Small intestine (tissue), 16 donors: Measurements from ENCODE around the gene MRPS6. TPM values are rescaled to one million over a fixed set of nuclear protein-coding genes. Genes with fewer than 3 reads are reported as not detected.
A peak's percentile ranks its signal among the peaks of the same experiment; 100 is the strongest.

ENCODE experiments used
- DNase-seq, 2 donors: peaks; one replicate each; pipeline versions ENCODE4 v3.0.0 to v3.0.0-alpha.2; 2013
- FAIRE-seq: peaks from 2 replicates; lab custom pipeline; 2012; peaks lifted over from hg19 to GRCh38; lab: Jason Lieb, UNC
- H3K27ac ChIP-seq, 3 donors: one replicate each; pipeline ENCODE4 v1.5.1; 2013; ENCODE audit warnings: low read length in 2 of 3, mild to moderate bottlenecking in 2 of 3, control low read depth in 1 of 3, inconsistent platforms in 1 of 3, low read depth in 1 of 3, moderate library complexity in 1 of 3
- H3K27me3 ChIP-seq, 3 donors: one replicate each; pipeline ENCODE4 v1.6.1; 2013; ENCODE audit warnings: low read length in 3 of 3, inconsistent platforms in 1 of 3; ENCODE audit not compliant: control insufficient read depth in 3 of 3, insufficient read depth in 3 of 3
- H3K36me3 ChIP-seq, 3 donors: one replicate each; pipeline ENCODE4 v1.6.1; 2013; ENCODE audit warnings: low read length in 3 of 3, inconsistent platforms in 1 of 3, low read depth in 1 of 3, mild to moderate bottlenecking in 1 of 3, moderate library complexity in 1 of 3; ENCODE audit not compliant: control insufficient read depth in 3 of 3, insufficient read depth in 2 of 3
- H3K4me1 ChIP-seq, 3 donors: one replicate each; pipeline ENCODE4 v1.6.1; 2013; ENCODE audit warnings: low read length in 2 of 3, inconsistent platforms in 1 of 3, low read depth in 1 of 3, mild to moderate bottlenecking in 1 of 3, moderate library complexity in 1 of 3; ENCODE audit not compliant: control insufficient read depth in 3 of 3, insufficient read depth in 2 of 3
- H3K4me3 ChIP-seq, 3 donors: one replicate each; pipeline ENCODE4 v1.5.1; 2013; ENCODE audit warnings: low read length in 3 of 3, control low read depth in 1 of 3, inconsistent platforms in 1 of 3, low read depth in 1 of 3, mild to moderate bottlenecking in 1 of 3, moderate library complexity in 1 of 3
- H3K9me3 ChIP-seq, 2 donors: one replicate each; pipeline ENCODE4 v1.6.1; 2013; ENCODE audit warnings: low read depth in 1 of 2, low read length in 1 of 2; ENCODE audit not compliant: control insufficient read depth in 2 of 2, insufficient read depth in 1 of 2
- WGBS, 3 donors: extraction: QIAGEN DNeasy Blood & Tissue Kit; methylation state at CpG; one replicate each; pipeline ENCODE4 v1.1.7; 2013; 5-methylcytosine and 5-hydroxymethylcytosine counted together
- long read RNA-seq, 10 donors: transcript quantifications; one replicate each; lab custom pipeline, GENCODE V29; 2026
- polyA plus RNA-seq, 4 donors: library from polyadenylated mRNA; stranded (reverse) in 3 of 4; unstranded in 1 of 4; fragments of 200-250 nt in 3 of 4; fragments of 120-200 nt in 1 of 4; gene quantifications; one replicate each; pipeline versions ENCODE4 v1.2.1 to v1.2.3, GENCODE V29; 2013
- donor health status: healthy with polysubstance abuse.
- donor health status: control.
- donor health status: control.
- donor health status: Bipolar disorder and iron deficiency.
- donor health status: healthy.

MRPS6 gene
- 100 to 1,000 TPM in 1 of 4 donors, 10 to 100 TPM in 3; 47.0 to 118 (median 58.8) TPM for polyA plus RNA-seq
- long read RNA-seq, donor 1, transcript MRPS6-204 (2 exons, 3,934 nt), result minor isoform, 18 of 224 reads
- long read RNA-seq, donor 1, transcript MRPS6-201 (3 exons, 990 nt), result major isoform, 187 of 224 reads
- long read RNA-seq, donor 1, partial matches to known transcripts, result 5 of 224 reads
- long read RNA-seq, donor 1, other reads (novel, unspliced or antisense), result 12 of 224 reads
- long read RNA-seq, donor 2, transcript MRPS6-201 (3 exons, 990 nt), result major isoform, 52 of 56 reads
- long read RNA-seq, donor 2, partial matches to known transcripts, result 0 of 56 reads
- long read RNA-seq, donor 2, other reads (novel, unspliced or antisense), result 0 of 56 reads
- long read RNA-seq, donor 3, transcript MRPS6-204 (2 exons, 3,934 nt), result minor isoform, 10 of 98 reads
- long read RNA-seq, donor 3, transcript MRPS6-201 (3 exons, 990 nt), result major isoform, 72 of 98 reads
- long read RNA-seq, donor 3, partial matches to known transcripts, result 15 of 98 reads
- long read RNA-seq, donor 3, other reads (novel, unspliced or antisense), result 0 of 98 reads
- long read RNA-seq, donor 4, partial matches to known transcripts, result 0 of 3 reads
- long read RNA-seq, donor 4, other reads (novel, unspliced or antisense), result 0 of 3 reads
- long read RNA-seq, donor 5, transcript MRPS6-201 (3 exons, 990 nt), result major isoform, 16 of 19 reads
- long read RNA-seq, donor 5, partial matches to known transcripts, result 0 of 19 reads
- long read RNA-seq, donor 5, other reads (novel, unspliced or antisense), result 0 of 19 reads
- long read RNA-seq, donor 6, transcript MRPS6-201 (3 exons, 990 nt), result major isoform, 107 of 118 reads
- long read RNA-seq, donor 6, transcript MRPS6-204 (2 exons, 3,934 nt), result minor isoform, 11 of 118 reads
- long read RNA-seq, donor 6, partial matches to known transcripts, result 0 of 118 reads
- long read RNA-seq, donor 6, other reads (novel, unspliced or antisense), result 0 of 118 reads
- long read RNA-seq, donor 7, transcript MRPS6-201 (3 exons, 990 nt), result major isoform, 160 of 175 reads
- long read RNA-seq, donor 7, transcript MRPS6-204 (2 exons, 3,934 nt), result minor isoform, 10 of 175 reads
- long read RNA-seq, donor 7, partial matches to known transcripts, result 0 of 175 reads
- long read RNA-seq, donor 7, other reads (novel, unspliced or antisense), result 5 of 175 reads
- long read RNA-seq, donor 8, transcript MRPS6-201 (3 exons, 990 nt), result major isoform, 7 of 7 reads
- long read RNA-seq, donor 8, partial matches to known transcripts, result 0 of 7 reads
- long read RNA-seq, donor 8, other reads (novel, unspliced or antisense), result 0 of 7 reads
- long read RNA-seq, donor 9, transcript MRPS6-201 (3 exons, 990 nt), result major isoform, 20 of 24 reads
- long read RNA-seq, donor 9, partial matches to known transcripts, result 0 of 24 reads
- long read RNA-seq, donor 9, other reads (novel, unspliced or antisense), result 0 of 24 reads
- long read RNA-seq, donor 10, transcript MRPS6-201 (3 exons, 990 nt), result major isoform, 79 of 94 reads
- long read RNA-seq, donor 10, transcript MRPS6-204 (2 exons, 3,934 nt), result minor isoform, 14 of 94 reads
- long read RNA-seq, donor 10, partial matches to known transcripts, result 0 of 94 reads
- long read RNA-seq, donor 10, other reads (novel, unspliced or antisense), result 0 of 94 reads

- Histone ChIP-seq H3K27ac (peak within 1 kb of the TSS; percentile 79 to 93 (median 90)), H3K4me3 (peak within 1 kb of the TSS; percentile 80 to 87 (median 81)), H3K27me3 (no peaks in the 10 kb centered on the region), H3K4me1 (peaks cover 0 to 9% (median 9%) of the 10 kb centered on the region in 3 donors), H3K36me3 (no peaks in the 10 kb centered on the region), H3K9me3 (no peaks in the 10 kb centered on the region)
- FAIRE-seq, result no peak
- peak; percentile 78 to 93 for DNase-seq
- 1% methylated on average over 19 to 104 of the region's 104 CpGs for WGBS, 3 donors
Measured at GRCh38 chr21:34073032-34073748, at the start of gene MRPS6, which contains the start of gene SLC5A3. Gene MRPS6, plus strand, starts transcription at chr21:34073578. Its CDS starts 123 bp downstream, at chr21:34073701. Gene SLC5A3, plus strand, starts transcription at chr21:34073578. Its CDS starts 21,621 bp downstream, at chr21:34095199.

DNA sequence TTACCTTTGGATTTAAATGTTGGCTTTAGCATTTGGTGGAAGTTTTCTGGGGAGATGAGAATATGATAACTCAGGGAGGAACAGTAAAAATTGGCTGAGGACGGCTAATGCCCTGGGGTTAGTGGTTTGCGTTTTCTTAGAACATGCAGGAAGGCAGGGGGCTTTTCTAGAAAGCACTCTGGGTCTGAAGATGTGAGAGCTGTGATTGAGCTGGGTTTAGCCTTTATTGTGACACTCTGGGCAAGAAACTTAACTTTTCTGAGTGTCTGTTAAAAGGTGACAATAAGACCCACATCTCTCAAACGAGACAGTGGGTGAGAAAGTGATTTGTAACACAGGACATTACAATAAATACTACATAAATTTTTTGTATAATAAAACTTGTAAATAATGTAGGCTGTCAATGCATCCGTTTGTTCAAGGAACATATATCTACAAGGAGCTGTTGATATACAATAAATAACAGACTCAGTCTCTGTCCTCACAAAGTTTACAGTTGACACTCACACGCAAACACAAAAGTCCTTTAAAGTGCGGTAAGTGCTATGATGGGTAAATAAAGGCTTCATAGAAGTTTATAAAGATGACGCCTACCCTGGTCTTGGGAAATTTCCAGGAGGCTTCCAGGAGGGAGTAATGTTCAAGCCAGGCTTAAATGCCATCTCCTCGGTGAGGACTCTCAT is 49.5 kb upstream of the MRPS6 start:
- no peak for FAIRE-seq

DNA sequence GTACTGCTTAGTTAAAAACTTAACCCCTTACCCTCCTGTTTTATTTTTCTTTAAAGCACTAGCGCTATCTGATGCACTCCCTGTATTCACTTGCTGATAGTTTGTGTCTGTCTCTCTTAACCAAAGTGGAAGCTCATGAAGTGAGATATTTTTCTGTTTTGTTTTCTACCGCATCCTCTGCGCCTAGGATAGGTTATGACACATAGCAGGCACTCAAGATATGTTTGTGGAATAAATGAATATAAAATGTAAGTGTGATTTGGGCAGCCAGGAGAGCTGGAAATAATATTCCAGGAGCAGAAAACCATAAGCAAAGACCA is 49.0 kb upstream of the MRPS6 start:
- Histone ChIP-seq H3K27me3 (no peaks in the 10 kb centered on the region), H3K4me3 (no peak overlapping the region), H3K9me3 (peaks cover 0 to 9% of the 10 kb centered on the region in 2 donors), H3K27ac (no peak overlapping the region), H3K4me1 (peaks cover 0 to 11% (median 3%) of the 10 kb centered on the region in 3 donors), H3K36me3 (no peaks in the 10 kb centered on the region)
- no peak for FAIRE-seq
- 78 to 99% (median 90%) methylated on average over 3 of the region's 3 CpGs for WGBS, 3 donors
- no peak for DNase-seq

More for the DNA sequence above, 49.5 kb upstream of the MRPS6 start:
- 70 to 81% (median 78%) methylated on average over 8 of the region's 8 CpGs for WGBS, 3 donors
- peaks cover 0 to 9% of the 10 kb centered on the region in 2 donors for H3K9me3 ChIP-seq
- no peaks in the 10 kb centered on the region for H3K36me3 ChIP-seq
- DNase-seq, result no peak
- no peaks in the 10 kb centered on the region for H3K27me3 ChIP-seq
- no peak overlapping the region for H3K27ac ChIP-seq
- H3K4me1 ChIP-seq, result peaks cover 0 to 11% (median 3%) of the 10 kb centered on the region in 3 donors
- H3K4me3 ChIP-seq, result no peak overlapping the region

- H3K9me3 ChIP-seq, result peaks cover 0 to 8% of the 10 kb centered on the region in 2 donors
- no peak overlapping the region for H3K4me3 ChIP-seq
- DNase-seq (peak; percentile 28 to 73), FAIRE-seq (no peak)
- 40 to 73% (median 69%) methylated on average over 9 of the region's 9 CpGs for WGBS, 3 donors
- H3K36me3 ChIP-seq, result no peaks in the 10 kb centered on the region
- no peak overlapping the region for H3K27ac ChIP-seq
- H3K27me3 ChIP-seq, result no peaks in the 10 kb centered on the region
- H3K4me1 ChIP-seq, result peaks cover 0 to 4% (median 3%) of the 10 kb centered on the region in 3 donors
Measured at GRCh38 chr21:34027721-34028461, 45.5 kb upstream of the MRPS6 start.

GRCh38 chr21:34029743-34030528 is 43.4 kb upstream of the MRPS6 start:
- no peaks in the 10 kb centered on the region for H3K36me3 ChIP-seq
- peak; percentile 67 to 68 for DNase-seq
- no peak for FAIRE-seq
- no peaks in the 10 kb centered on the region for H3K4me1 ChIP-seq
- peaks cover 0 to 8% of the 10 kb centered on the region in 2 donors for H3K9me3 ChIP-seq
- WGBS, 3 donors, result 52 to 69% (median 67%) methylated on average over 13 of the region's 13 CpGs
- no peaks in the 10 kb centered on the region for H3K27me3 ChIP-seq
- H3K4me3 ChIP-seq, result no peak overlapping the region
- H3K27ac ChIP-seq, result no peak overlapping the region

GRCh38 chr21:34031835-34032370 is 41.5 kb upstream of the MRPS6 start:
- 22 to 65% (median 42%) methylated on average over 11 of the region's 11 CpGs for WGBS, 3 donors
- DNase-seq, result peak; percentile 72 to 88
- peak overlapping the region in 1 of 3 donors; percentile 3 for H3K27ac ChIP-seq

More at GRCh38 chr21:34031835-34032370, 41.5 kb upstream of the MRPS6 start:
- Histone ChIP-seq H3K4me3 (no peak overlapping the region), H3K36me3 (no peaks in the 10 kb centered on the region), H3K9me3 (peaks cover 0 to 6% of the 10 kb centered on the region in 2 donors), H3K27me3 (no peaks in the 10 kb centered on the region), H3K4me1 (no peaks in the 10 kb centered on the region)
- no peak for FAIRE-seq
